DOHH2 (cell line): ENCODE results near the gene GPC5.

Source experiments
- EZH2phosphoT487 ChIP-seq: fragments of 200-600 bp; sonication (generic); IDR thresholded peaks from 2 replicates; pipeline ENCODE4 v1.6.1; 2017; ENCODE audit warnings: borderline replicate concordance, mild to moderate bottlenecking, antibody characterized with exemption, low read length, moderate library complexity, mixed read lengths
- TF ChIP-seq, protein P1 (sequence below): fragments of 200-600 bp; sonication (generic); IDR thresholded peaks from one replicate; pipeline ENCODE4 v1.5.1; 2014; ENCODE audit warnings: antibody characterized with exemption, mild to moderate bottlenecking, low read depth, low read length; ENCODE audit not compliant: poor library complexity, severe bottlenecking

DNA sequence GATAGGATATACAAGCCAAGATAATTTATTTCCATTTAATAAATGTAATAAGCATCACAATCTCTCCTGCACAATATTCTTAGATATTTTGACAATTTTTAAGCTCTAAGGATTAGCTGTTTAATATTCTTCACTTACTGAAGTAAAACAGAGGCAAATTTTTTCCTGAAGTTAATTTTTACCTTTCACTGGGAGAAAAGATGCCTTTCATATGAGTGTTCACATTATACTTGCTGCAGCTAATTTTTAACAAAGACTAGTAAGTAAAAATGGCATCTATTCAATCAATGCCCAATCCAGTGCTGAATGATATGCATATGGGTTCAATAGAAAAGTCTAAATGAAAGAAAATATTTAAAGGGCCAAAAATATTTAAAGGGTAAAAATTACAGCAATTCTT lies 1451.0 kb downstream of the GPC5 start:
- TF ChIP-seq, protein P1, sequence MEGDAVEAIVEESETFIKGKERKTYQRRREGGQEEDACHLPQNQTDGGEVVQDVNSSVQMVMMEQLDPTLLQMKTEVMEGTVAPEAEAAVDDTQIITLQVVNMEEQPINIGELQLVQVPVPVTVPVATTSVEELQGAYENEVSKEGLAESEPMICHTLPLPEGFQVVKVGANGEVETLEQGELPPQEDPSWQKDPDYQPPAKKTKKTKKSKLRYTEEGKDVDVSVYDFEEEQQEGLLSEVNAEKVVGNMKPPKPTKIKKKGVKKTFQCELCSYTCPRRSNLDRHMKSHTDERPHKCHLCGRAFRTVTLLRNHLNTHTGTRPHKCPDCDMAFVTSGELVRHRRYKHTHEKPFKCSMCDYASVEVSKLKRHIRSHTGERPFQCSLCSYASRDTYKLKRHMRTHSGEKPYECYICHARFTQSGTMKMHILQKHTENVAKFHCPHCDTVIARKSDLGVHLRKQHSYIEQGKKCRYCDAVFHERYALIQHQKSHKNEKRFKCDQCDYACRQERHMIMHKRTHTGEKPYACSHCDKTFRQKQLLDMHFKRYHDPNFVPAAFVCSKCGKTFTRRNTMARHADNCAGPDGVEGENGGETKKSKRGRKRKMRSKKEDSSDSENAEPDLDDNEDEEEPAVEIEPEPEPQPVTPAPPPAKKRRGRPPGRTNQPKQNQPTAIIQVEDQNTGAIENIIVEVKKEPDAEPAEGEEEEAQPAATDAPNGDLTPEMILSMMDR = no peak
- TF ChIP-seq EZH2phosphoT487 = no peak
